B cell (primary cell): ENCODE results near the gene PPP2R5B.

ENCODE experiments used
- EZH2 ChIP-seq: IDR thresholded peaks from 2 replicates; pipeline ENCODE4 v1.6.1; 2012; ENCODE audit warnings: borderline replicate concordance, low read depth, mild to moderate bottlenecking, moderate library complexity, low read length; ENCODE audit not compliant: insufficient read depth, poor library complexity, severe bottlenecking
- TF ChIP-seq, protein P1 (sequence below): fragments of 200-600 bp; IDR thresholded peaks from one replicate; pipeline ENCODE4 v1.8.0; 2022; ENCODE audit warnings: antibody characterized with exemption, mild to moderate bottlenecking

- TF ChIP-seq, protein P1, sequence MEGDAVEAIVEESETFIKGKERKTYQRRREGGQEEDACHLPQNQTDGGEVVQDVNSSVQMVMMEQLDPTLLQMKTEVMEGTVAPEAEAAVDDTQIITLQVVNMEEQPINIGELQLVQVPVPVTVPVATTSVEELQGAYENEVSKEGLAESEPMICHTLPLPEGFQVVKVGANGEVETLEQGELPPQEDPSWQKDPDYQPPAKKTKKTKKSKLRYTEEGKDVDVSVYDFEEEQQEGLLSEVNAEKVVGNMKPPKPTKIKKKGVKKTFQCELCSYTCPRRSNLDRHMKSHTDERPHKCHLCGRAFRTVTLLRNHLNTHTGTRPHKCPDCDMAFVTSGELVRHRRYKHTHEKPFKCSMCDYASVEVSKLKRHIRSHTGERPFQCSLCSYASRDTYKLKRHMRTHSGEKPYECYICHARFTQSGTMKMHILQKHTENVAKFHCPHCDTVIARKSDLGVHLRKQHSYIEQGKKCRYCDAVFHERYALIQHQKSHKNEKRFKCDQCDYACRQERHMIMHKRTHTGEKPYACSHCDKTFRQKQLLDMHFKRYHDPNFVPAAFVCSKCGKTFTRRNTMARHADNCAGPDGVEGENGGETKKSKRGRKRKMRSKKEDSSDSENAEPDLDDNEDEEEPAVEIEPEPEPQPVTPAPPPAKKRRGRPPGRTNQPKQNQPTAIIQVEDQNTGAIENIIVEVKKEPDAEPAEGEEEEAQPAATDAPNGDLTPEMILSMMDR = no peak
- no peak for TF ChIP-seq EZH2
Observed at GRCh38 chr11:64880240-64881001, 44.1 kb upstream of the PPP2R5B start.
